HepG2 (cell line): ENCODE measurements around the gene FAF2. TPM values are rescaled to one million over a fixed set of nuclear protein-coding genes. Genes with fewer than 3 reads are reported as not detected.

Source experiments
- BRCA1 ChIP-seq: sonication (generic); formaldehyde crosslinking; IDR thresholded peaks from 2 replicates; pipeline ENCODE4 v1.4.0; 2020; ENCODE audit warnings: missing genetic modification reagents
- BRF2 ChIP-seq: sonication (generic); formaldehyde crosslinking; IDR thresholded peaks from 2 replicates; pipeline ENCODE4 v1.8.1; 2022; ENCODE audit warnings: mild to moderate bottlenecking, missing genetic modification reagents
- CEBPG ChIP-seq: IDR thresholded peaks from 2 replicates; pipeline ENCODE4 v1.6.1; 2016
- HDAC1 ChIP-seq: sonication (generic); formaldehyde crosslinking; IDR thresholded peaks from 2 replicates; pipeline ENCODE4 v1.5.1; 2020; ENCODE audit warnings: mild to moderate bottlenecking, missing genetic modification reagents
- HMGA1 ChIP-seq: sonication (generic); formaldehyde crosslinking; conservative IDR thresholded peaks from 2 replicates; pipeline ENCODE4 v1.4.0; 2020; ENCODE audit warnings: missing genetic modification reagents
- HOXA9 ChIP-seq: sonication (generic); formaldehyde crosslinking; IDR thresholded peaks from 2 replicates; pipeline ENCODE4 v1.8.1; 2022; ENCODE audit warnings: missing genetic modification reagents, mild to moderate bottlenecking, moderate library complexity, borderline replicate concordance
- KAT7 ChIP-seq: IDR thresholded peaks from 2 replicates; pipeline ENCODE4 v1.6.1; 2018; ENCODE audit warnings: borderline replicate concordance, missing compliant biosample characterization
- KLF6 ChIP-seq: IDR thresholded peaks from 2 replicates; pipeline ENCODE4 v1.8.0; 2016; ENCODE audit warnings: missing biosample characterization, missing genetic modification reagents
- MED1 ChIP-seq: sonication (generic); formaldehyde crosslinking; IDR thresholded peaks from 2 replicates; pipeline ENCODE4 v1.4.0; 2020; ENCODE audit warnings: missing genetic modification reagents
- NONO ChIP-seq, 2 experiments: fragments of 450-650 bp in 1 of 2; sonication (generic) in 1 of 2; formaldehyde crosslinking in 1 of 2; IDR thresholded peaks in 1 of 2; conservative IDR thresholded peaks in 1 of 2; 2 replicates each; pipeline versions ENCODE4 v1.6.1 to v1.8.0; 2017 to 2022; ENCODE audit warnings: mild to moderate bottlenecking in 1 of 2, missing genetic modification reagents in 1 of 2, moderate library complexity in 1 of 2
- PRPF4 ChIP-seq: fragments of 200-400 bp; formaldehyde crosslinking; IDR thresholded peaks from 2 replicates; pipeline ENCODE4 v1.6.1; 2016; ENCODE audit warnings: low read length, low read depth; ENCODE audit not compliant: poor library complexity, severe bottlenecking
- SRF ChIP-seq: IDR thresholded peaks from 2 replicates; pipeline ENCODE4 v1.6.1; 2011; ENCODE audit warnings: mild to moderate bottlenecking, low read depth, low read length, moderate library complexity
- TIGD3 ChIP-seq: sonication (generic); formaldehyde crosslinking; IDR thresholded peaks from 2 replicates; pipeline ENCODE4 v1.5.1; 2020; ENCODE audit warnings: mild to moderate bottlenecking, missing genetic modification reagents, borderline replicate concordance
- ZBTB7B ChIP-seq: sonication (generic); formaldehyde crosslinking; IDR thresholded peaks from 2 replicates; pipeline ENCODE4 v1.4.0; 2020; ENCODE audit warnings: missing genetic modification reagents
- ZFP62 ChIP-seq: sonication (generic); formaldehyde crosslinking; IDR thresholded peaks from 2 replicates; pipeline ENCODE4 v1.4.0; 2020; ENCODE audit warnings: missing genetic modification reagents
- ZFYVE20 ChIP-seq: sonication (generic); formaldehyde crosslinking; IDR thresholded peaks from 2 replicates; pipeline ENCODE4 v1.8.0; 2023; ENCODE audit warnings: low read depth, mild to moderate bottlenecking, moderate library complexity, missing genetic modification reagents, borderline replicate concordance
- ZMYM2 ChIP-seq: sonication (generic); formaldehyde crosslinking; IDR thresholded peaks from 2 replicates; pipeline ENCODE4 v1.8.0; 2022; ENCODE audit warnings: mild to moderate bottlenecking, missing genetic modification reagents
- ZNF160 ChIP-seq: sonication (generic); formaldehyde crosslinking; IDR thresholded peaks from 2 replicates; pipeline ENCODE4 v1.8.0; 2022; ENCODE audit warnings: mild to moderate bottlenecking, inconsistent platforms, missing genetic modification reagents
- ZNF296 ChIP-seq: sonication (generic); formaldehyde crosslinking; conservative IDR thresholded peaks from 2 replicates; pipeline ENCODE4 v1.5.0; 2020; ENCODE audit warnings: mild to moderate bottlenecking, missing genetic modification reagents
- ZNF44 ChIP-seq: sonication (generic); formaldehyde crosslinking; IDR thresholded peaks from 2 replicates; pipeline ENCODE4 v1.5.1; 2020; ENCODE audit warnings: mild to moderate bottlenecking, missing genetic modification reagents
- ZNF746 ChIP-seq: sonication (generic); formaldehyde crosslinking; IDR thresholded peaks from 2 replicates; pipeline ENCODE4 v1.8.0; 2022; ENCODE audit warnings: mild to moderate bottlenecking, missing genetic modification reagents
- polyA plus RNA-seq, 8 experiments: library from polyadenylated mRNA; depleted of rRNA in 3 of 8; stranded (reverse) in 7 of 8; unstranded in 1 of 8; fragments of >200 nt; fragmentation: Illumina TruSeq in 4 of 8; extraction: Trizol in 4 of 8; gene quantifications; 2 replicates each; pipeline versions ENCODE4 v1.2.1 to v1.2.3, GENCODE V29; 2011 to 2016; ENCODE audit warnings: low read depth in 4 of 8, missing spikeins in 1 of 8, mixed read lengths in 1 of 8; ENCODE audit not compliant: insufficient read depth in 1 of 8
- total RNA-seq, 5 experiments: library from RNA; depleted of rRNA; stranded (reverse); fragments of >200 nt; fragmentation: Illumina TruSeq; extraction: Trizol; gene quantifications; 2 replicates each; pipeline ENCODE4 v1.2.3, GENCODE V29; 2016; ENCODE audit warnings: low read depth in 1 of 5
- TF ChIP-seq, protein P1 (sequence below): conservative IDR thresholded peaks from 2 replicates; pipeline ENCODE4 v1.6.1; 2018; ENCODE audit warnings: missing genetic modification reagents
- TF ChIP-seq, protein P2 (sequence below): sonication (generic); formaldehyde crosslinking; IDR thresholded peaks from 2 replicates; pipeline ENCODE4 v1.8.0; 2022; ENCODE audit warnings: mild to moderate bottlenecking, missing genetic modification reagents
- TF ChIP-seq, protein P3 (sequence below): IDR thresholded peaks from 2 replicates; pipeline ENCODE4 v1.6.1; 2016; ENCODE audit warnings: low read depth, control low read depth

FAF2 gene
- total and polyA plus RNA-seq, 2 of the 13 experiments (the other 11 are each of a cell fraction or from before 2014, with no cell fraction given): 27.8 to 34.3 TPM

DNA sequence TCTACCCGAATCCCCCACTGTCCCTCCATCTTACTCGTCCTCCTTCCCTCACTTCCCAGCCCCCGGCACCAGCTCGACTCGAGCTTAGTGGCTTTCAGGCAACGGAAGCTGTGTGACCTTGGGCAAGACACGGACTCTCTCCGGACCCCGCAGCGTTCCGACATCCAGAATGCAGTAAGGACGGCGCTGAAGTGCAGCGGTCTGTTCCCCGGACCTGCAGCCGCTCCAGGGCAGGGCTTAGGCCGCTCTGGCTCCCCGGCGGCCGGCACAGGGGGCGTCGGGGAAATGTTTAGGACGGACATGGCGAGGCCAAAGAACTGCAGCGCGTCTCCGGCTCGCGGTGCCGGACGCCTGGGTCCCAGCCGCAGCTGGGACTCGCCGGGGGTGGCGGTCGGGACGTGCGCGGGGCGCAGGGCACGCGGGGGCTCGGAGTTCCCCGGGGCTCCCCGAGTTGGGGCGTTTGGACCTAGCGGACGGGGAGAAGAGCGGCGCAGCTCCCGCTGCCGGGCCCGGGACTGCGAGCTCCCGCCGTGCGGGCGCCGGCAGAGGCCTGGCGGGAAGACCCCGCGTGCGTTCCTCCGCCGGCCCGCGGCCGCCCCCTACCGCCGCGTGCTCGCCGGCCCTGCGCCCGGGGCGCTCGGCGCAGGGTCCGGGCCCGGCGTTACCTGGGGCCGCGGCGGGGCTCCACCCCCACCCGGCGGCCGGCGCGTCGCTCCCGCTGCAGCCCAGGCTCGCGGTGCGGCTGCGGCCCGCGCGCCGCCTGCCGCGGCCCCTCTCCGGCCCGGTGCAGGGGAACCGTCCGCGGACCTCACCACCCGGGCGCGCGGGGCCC, 94.6 kb downstream of the FAF2 start (continued):
- no peak for TF ChIP-seq TIGD3 (CRISPR knock-in tag)
- no peak for TF ChIP-seq HMGA1 (CRISPR knock-in tag)
- TF ChIP-seq KLF6 (CRISPR knock-in tag): no peak
- no peak for TF ChIP-seq PRPF4
- TF ChIP-seq HDAC1 (CRISPR knock-in tag): peak; percentile 29; the same call in 1 of the 2 replicates
- TF ChIP-seq, protein P1, sequence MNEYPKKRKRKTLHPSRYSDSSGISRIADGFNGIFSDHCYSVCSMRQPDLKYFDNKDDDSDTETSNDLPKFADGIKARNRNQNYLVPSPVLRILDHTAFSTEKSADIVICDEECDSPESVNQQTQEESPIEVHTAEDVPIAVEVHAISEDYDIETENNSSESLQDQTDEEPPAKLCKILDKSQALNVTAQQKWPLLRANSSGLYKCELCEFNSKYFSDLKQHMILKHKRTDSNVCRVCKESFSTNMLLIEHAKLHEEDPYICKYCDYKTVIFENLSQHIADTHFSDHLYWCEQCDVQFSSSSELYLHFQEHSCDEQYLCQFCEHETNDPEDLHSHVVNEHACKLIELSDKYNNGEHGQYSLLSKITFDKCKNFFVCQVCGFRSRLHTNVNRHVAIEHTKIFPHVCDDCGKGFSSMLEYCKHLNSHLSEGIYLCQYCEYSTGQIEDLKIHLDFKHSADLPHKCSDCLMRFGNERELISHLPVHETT: no peak
- TF ChIP-seq ZFYVE20: no peak
- TF ChIP-seq ZMYM2 (CRISPR knock-in tag): no peak
- TF ChIP-seq BRCA1: no peak
- 0 out of 2 replicates have a peak, but pooled peaks have one; percentile 50 for TF ChIP-seq ZNF160 (CRISPR knock-in tag)
- TF ChIP-seq ZNF746 (CRISPR knock-in tag): no peak
- no peak for TF ChIP-seq KAT7 (CRISPR knock-in tag)
- TF ChIP-seq NONO (IDR thresholded peaks at IDR 0.05): no peak
- peak; percentile 47; the same call in 1 of the 2 replicates for TF ChIP-seq NONO (CRISPR knock-in tag; conservative IDR thresholded peaks at IDR 0.05)
- TF ChIP-seq, protein P2, sequence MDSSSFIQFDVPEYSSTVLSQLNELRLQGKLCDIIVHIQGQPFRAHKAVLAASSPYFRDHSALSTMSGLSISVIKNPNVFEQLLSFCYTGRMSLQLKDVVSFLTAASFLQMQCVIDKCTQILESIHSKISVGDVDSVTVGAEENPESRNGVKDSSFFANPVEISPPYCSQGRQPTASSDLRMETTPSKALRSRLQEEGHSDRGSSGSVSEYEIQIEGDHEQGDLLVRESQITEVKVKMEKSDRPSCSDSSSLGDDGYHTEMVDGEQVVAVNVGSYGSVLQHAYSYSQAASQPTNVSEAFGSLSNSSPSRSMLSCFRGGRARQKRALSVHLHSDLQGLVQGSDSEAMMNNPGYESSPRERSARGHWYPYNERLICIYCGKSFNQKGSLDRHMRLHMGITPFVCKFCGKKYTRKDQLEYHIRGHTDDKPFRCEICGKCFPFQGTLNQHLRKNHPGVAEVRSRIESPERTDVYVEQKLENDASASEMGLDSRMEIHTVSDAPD (CRISPR knock-in tag): 0 out of 2 replicates have a peak, but pooled peaks have one; percentile 23
- TF ChIP-seq ZFP62: no peak
- TF ChIP-seq ZNF44 (CRISPR knock-in tag): no peak
- TF ChIP-seq, protein P3, sequence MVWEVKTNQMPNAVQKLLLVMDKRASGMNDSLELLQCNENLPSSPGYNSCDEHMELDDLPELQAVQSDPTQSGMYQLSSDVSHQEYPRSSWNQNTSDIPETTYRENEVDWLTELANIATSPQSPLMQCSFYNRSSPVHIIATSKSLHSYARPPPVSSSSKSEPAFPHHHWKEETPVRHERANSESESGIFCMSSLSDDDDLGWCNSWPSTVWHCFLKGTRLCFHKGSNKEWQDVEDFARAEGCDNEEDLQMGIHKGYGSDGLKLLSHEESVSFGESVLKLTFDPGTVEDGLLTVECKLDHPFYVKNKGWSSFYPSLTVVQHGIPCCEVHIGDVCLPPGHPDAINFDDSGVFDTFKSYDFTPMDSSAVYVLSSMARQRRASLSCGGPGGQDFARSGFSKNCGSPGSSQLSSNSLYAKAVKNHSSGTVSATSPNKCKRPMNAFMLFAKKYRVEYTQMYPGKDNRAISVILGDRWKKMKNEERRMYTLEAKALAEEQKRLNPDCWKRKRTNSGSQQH (CRISPR knock-in tag): peak; percentile 7; the same call in 1 of the 2 replicates
- no peak for TF ChIP-seq SRF
- no peak for TF ChIP-seq MED1 (CRISPR knock-in tag)
- no peak for TF ChIP-seq CEBPG (CRISPR knock-in tag)
- TF ChIP-seq BRF2: no peak
- TF ChIP-seq HOXA9 (CRISPR knock-in tag): no peak
- no peak for TF ChIP-seq ZNF296 (CRISPR knock-in tag)
- TF ChIP-seq ZBTB7B (CRISPR knock-in tag): peak; percentile 44; the same call in 1 of the 2 replicates
